ENCODE data around the gene KLHL4. TPM values are rescaled to one million over a fixed set of nuclear protein-coding genes. Genes with fewer than 3 reads are reported as not detected.

The KLHL4 gene
- total RNA-seq, 1 experiment from 2014 or later = 1.1 TPM

DNA sequence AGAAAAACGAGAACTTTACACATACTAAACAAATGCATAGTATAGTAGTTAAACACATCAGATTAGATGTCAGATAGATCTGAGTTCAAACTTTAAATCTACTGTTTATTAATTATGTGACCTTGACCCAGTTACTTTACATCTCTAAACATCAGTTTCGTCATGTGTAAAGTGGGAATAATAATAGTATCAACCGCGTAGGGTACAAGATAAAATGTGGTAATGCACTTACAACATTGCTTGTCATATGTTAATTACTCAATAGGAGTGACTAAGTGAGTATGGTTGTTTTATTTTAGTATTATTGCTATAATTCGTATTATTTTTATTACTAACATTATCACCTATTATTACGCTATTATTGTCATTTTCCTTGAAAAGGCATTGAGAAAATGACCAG, 144.2 kb downstream of the KLHL4 start:
- intact Hi-C loops (cut with micrococcal nuclease) = loop anchor here (5.0 kb wide), 2 partner anchors 144 to 164 kb away; partner anchors contain the start of gene KLHL4
- Histone ChIP-seq H3K4me1 (ENCODE audit: insufficient read depth, low read length) (no peaks in the 10 kb centered on the region), H3K27ac (ENCODE audit: low read length) (no peak overlapping the region), H3K9me3 (ENCODE audit: low read length) (no peaks in the 10 kb centered on the region), H3F3A (ENCODE audit: low read length, unreplicated experiment) (no peaks in the 10 kb centered on the region), H2AFZ (ENCODE audit: low read length) (no peak overlapping the region), H3K9ac (ENCODE audit: low read length) (no peak overlapping the region), H3K36me3 (ENCODE audit: low read depth, low read length) (no peaks in the 10 kb centered on the region), H3K27me3 (ENCODE audit: low read length) (no peaks in the 10 kb centered on the region), H4K20me1 (ENCODE audit: low read length) (no peaks in the 10 kb centered on the region), H3K4me2 (ENCODE audit: low read length) (no peak overlapping the region), H3K4me3 (ENCODE audit: low read length) (no peak overlapping the region), H3K9me2 (replicated peaks; ENCODE audit: low read length) (no peaks in the 10 kb centered on the region), H3K79me2 (ENCODE audit: low read length) (no peaks in the 10 kb centered on the region)
- POLR2A ChIA-PET (ENCODE audit: unreplicated experiment) = no interaction called here
- TF ChIP-seq EZH2phosphoT487 (IDR thresholded peaks at IDR 0.05; ENCODE audit: borderline replicate concordance, low read length) (no peak), EZH2 (IDR thresholded peaks at IDR 0.05; ENCODE audit: low read length, unreplicated experiment) (no peak)
- TF ChIP-seq, protein P1, sequence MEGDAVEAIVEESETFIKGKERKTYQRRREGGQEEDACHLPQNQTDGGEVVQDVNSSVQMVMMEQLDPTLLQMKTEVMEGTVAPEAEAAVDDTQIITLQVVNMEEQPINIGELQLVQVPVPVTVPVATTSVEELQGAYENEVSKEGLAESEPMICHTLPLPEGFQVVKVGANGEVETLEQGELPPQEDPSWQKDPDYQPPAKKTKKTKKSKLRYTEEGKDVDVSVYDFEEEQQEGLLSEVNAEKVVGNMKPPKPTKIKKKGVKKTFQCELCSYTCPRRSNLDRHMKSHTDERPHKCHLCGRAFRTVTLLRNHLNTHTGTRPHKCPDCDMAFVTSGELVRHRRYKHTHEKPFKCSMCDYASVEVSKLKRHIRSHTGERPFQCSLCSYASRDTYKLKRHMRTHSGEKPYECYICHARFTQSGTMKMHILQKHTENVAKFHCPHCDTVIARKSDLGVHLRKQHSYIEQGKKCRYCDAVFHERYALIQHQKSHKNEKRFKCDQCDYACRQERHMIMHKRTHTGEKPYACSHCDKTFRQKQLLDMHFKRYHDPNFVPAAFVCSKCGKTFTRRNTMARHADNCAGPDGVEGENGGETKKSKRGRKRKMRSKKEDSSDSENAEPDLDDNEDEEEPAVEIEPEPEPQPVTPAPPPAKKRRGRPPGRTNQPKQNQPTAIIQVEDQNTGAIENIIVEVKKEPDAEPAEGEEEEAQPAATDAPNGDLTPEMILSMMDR (conservative IDR thresholded peaks at IDR 0.05; ENCODE audit: low read depth, low read length) = no peak
- DNase-seq (no peak), ATAC-seq (no peak)
- BruUV-seq (replicated peaks) = no TSS peak
- CTCF ChIA-PET = no interaction called here

DNA sequence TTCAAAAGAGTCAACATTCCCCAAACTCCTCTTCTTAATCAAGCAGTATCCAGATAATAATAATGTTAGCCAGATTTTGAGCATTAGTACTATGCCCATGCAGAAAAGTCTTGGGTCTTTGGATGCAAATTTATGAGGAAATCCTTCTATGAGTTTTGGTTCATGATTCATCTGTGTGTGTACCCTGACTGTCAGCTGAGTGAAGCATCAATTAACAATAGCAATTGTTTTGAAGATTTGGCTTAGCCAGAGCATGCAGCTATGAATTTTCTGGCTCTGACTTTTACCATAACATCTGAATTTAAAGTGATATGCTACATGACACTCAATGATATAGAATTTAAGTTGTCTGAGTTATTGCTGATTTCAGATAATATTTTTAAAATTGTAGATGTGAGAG, 145.8 kb downstream of the KLHL4 start:
- POLR2A ChIA-PET (ENCODE audit: unreplicated experiment) = no interaction called here
- H3K4me1 ChIP-seq (ENCODE audit: insufficient read depth, low read length) = no peaks in the 10 kb centered on the region
- H3K9me3 ChIP-seq (ENCODE audit: low read length) = no peaks in the 10 kb centered on the region
- H3K27me3 ChIP-seq (ENCODE audit: low read length) = no peaks in the 10 kb centered on the region
- H3K4me2 ChIP-seq (ENCODE audit: low read length) = no peak overlapping the region
- no TSS peak for BruUV-seq (replicated peaks)
- no peak overlapping the region for H3K9ac ChIP-seq (ENCODE audit: low read length)
- H3F3A ChIP-seq (ENCODE audit: low read length, unreplicated experiment) = no peaks in the 10 kb centered on the region
- H3K9me2 ChIP-seq (replicated peaks; ENCODE audit: low read length) = no peaks in the 10 kb centered on the region
- intact Hi-C loops (cut with micrococcal nuclease) = loop anchor here (1.0 to 5.0 kb wide), 3 partner anchors 84 to 166 kb away; partner anchors contain the start of gene KLHL4
- H2AFZ ChIP-seq (ENCODE audit: low read length) = no peak overlapping the region
- CTCF ChIA-PET = no interaction called here
- no peak for DNase-seq
- H3K4me3 ChIP-seq (ENCODE audit: low read length) = no peak overlapping the region
- no peaks in the 10 kb centered on the region for H3K36me3 ChIP-seq (ENCODE audit: low read depth, low read length)
- no peak for TF ChIP-seq EZH2phosphoT487 (IDR thresholded peaks at IDR 0.05; ENCODE audit: borderline replicate concordance, low read length)
- no peak for TF ChIP-seq EZH2 (IDR thresholded peaks at IDR 0.05; ENCODE audit: low read length, unreplicated experiment)
- TF ChIP-seq, protein P1 (conservative IDR thresholded peaks at IDR 0.05; ENCODE audit: low read depth, low read length) = no peak
- no peaks in the 10 kb centered on the region for H4K20me1 ChIP-seq (ENCODE audit: low read length)
- H3K79me2 ChIP-seq (ENCODE audit: low read length) = no peaks in the 10 kb centered on the region
- ATAC-seq = peak; percentile 27; the same call in 1 of the 2 replicates
- no peak overlapping the region for H3K27ac ChIP-seq (ENCODE audit: low read length)

DNA sequence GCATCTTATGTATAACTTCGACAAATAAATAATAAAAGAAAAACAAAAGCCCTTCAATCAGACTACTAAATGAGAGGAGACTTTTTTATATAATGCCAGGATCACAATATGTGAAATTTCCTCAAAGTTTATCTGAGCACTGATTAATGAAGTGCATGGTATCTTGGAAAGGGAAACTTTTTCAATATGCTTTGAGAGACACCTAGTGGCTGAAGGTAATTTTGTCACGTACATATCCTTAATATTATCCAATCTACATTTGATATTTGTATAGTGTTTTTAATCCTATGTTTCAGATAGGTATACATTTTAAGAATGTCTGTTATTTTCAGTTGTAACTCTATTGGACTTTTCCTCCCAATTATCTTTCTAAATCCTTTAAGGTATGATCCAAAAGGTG, 146.8 kb downstream of the KLHL4 start:
- no peak overlapping the region for H3K27ac ChIP-seq (ENCODE audit: low read length)
- intact Hi-C loops (cut with micrococcal nuclease) = loop anchor here (1.0 to 5.0 kb wide), 3 partner anchors 147 to 326 kb away; partner anchors contain the start of gene KLHL4
- ChIA-PET CTCF (no interaction called here), POLR2A (ENCODE audit: unreplicated experiment) (no interaction called here)
- BruUV-seq (replicated peaks) = no TSS peak
- no peak for TF ChIP-seq EZH2 (IDR thresholded peaks at IDR 0.05; ENCODE audit: low read length, unreplicated experiment)
- TF ChIP-seq, protein P1 (conservative IDR thresholded peaks at IDR 0.05; ENCODE audit: low read depth, low read length) = peak; percentile 66
- H2AFZ ChIP-seq (ENCODE audit: low read length) = no peak overlapping the region
- H3F3A ChIP-seq (ENCODE audit: low read length, unreplicated experiment) = no peaks in the 10 kb centered on the region
- no peaks in the 10 kb centered on the region for H3K9me3 ChIP-seq (ENCODE audit: low read length)
- no peak overlapping the region for H3K9ac ChIP-seq (ENCODE audit: low read length)
- no peaks in the 10 kb centered on the region for H3K79me2 ChIP-seq (ENCODE audit: low read length)
- ATAC-seq = peak; percentile 65
- no peaks in the 10 kb centered on the region for H3K4me1 ChIP-seq (ENCODE audit: insufficient read depth, low read length)
- no peaks in the 10 kb centered on the region for H3K36me3 ChIP-seq (ENCODE audit: low read depth, low read length)
- H3K4me2 ChIP-seq (ENCODE audit: low read length) = no peak overlapping the region
- no peaks in the 10 kb centered on the region for H3K27me3 ChIP-seq (ENCODE audit: low read length)
- peak; percentile 57 for DNase-seq
- H3K4me3 ChIP-seq (ENCODE audit: low read length) = no peak overlapping the region
- no peaks in the 10 kb centered on the region for H3K9me2 ChIP-seq (replicated peaks; ENCODE audit: low read length)
- no peaks in the 10 kb centered on the region for H4K20me1 ChIP-seq (ENCODE audit: low read length)
